B cell (primary cell): ENCODE results near the gene CAMTA1. TPM values are rescaled to one million over a fixed set of nuclear protein-coding genes. Genes with fewer than 3 reads are reported as not detected.

Experiments used
- ATAC-seq: fragments of 200-7000 bp; cut with Tn5 transposase; one replicate; pipeline ENCODE4 v1.10.0; 2021; ENCODE audit warnings: low read depth, mild to moderate bottlenecking, moderate number of reproducible peaks, moderate library complexity
- CTCF ChIA-PET: fragments of 350-600 bp; sonication (Branson Sonifier 250); formaldehyde crosslinking; loops from one replicate; lab custom pipeline; 2021; ENCODE audit warnings: antibody characterized with exemption, inconsistent platforms; lab: Charles Lee
- POLR2A ChIA-PET: fragments of 350-600 bp; sonication (Branson Sonifier 250); formaldehyde crosslinking; loops from one replicate; lab custom pipeline; 2021; ENCODE audit warnings: antibody characterized with exemption; lab: Charles Lee
- DNase-seq: peaks from one replicate; pipeline ENCODE4 v3.0.0; 2013
- H2AFZ ChIP-seq: 2 replicates; pipeline ENCODE4 v1.6.1; 2012; ENCODE audit warnings: mild to moderate bottlenecking, low read depth, low read length; ENCODE audit not compliant: insufficient read depth, poor library complexity, severe bottlenecking
- H3K27ac ChIP-seq, 2 donors: 1 replicate in 1 of 2; 2 replicates in 1 of 2; pipeline ENCODE4 v1.5.1; 2012 to 2013; ENCODE audit warnings: low read length in 2 of 2, mild to moderate bottlenecking in 2 of 2, moderate library complexity in 1 of 2
- H3K27me3 ChIP-seq, 4 experiments: fragments of 200-600 bp in 1 of 4; sonication (generic) in 1 of 4; replicated peaks in 1 of 4; 1 replicate in 2 of 4; 2 replicates in 2 of 4; pipeline versions ENCODE4 v1.6.1 to v1.7.0; 2013 to 2016; ENCODE audit warnings: low read length in 3 of 4, mild to moderate bottlenecking in 2 of 4, mixed read lengths in 1 of 4, moderate library complexity in 1 of 4; ENCODE audit not compliant: insufficient read depth in 4 of 4, control insufficient read depth in 3 of 4; ENCODE audit errors: control extremely low read depth in 1 of 4
- H3K36me3 ChIP-seq, 2 experiments: replicated peaks in 1 of 2; 1 replicate in 1 of 2; 2 replicates in 1 of 2; pipeline versions ENCODE4 v1.6.1 to v1.7.1; 2013; ENCODE audit warnings: low read length in 1 of 2; ENCODE audit not compliant: insufficient read depth in 2 of 2, control insufficient read depth in 1 of 2; ENCODE audit errors: control extremely low read depth in 1 of 2, extremely low read depth in 1 of 2
- H3K4me1 ChIP-seq, 2 donors: fragments of 200-600 bp in 1 of 2; sonication (generic) in 1 of 2; 1 replicate in 1 of 2; 2 replicates in 1 of 2; pipeline versions ENCODE4 v1.5.1 to v1.6.1; 2013 to 2017; ENCODE audit warnings: low read length in 2 of 2; ENCODE audit not compliant: control insufficient read depth in 2 of 2, insufficient read depth in 2 of 2
- H3K4me2 ChIP-seq: replicated peaks from 2 replicates; pipeline ENCODE3; 2012; ENCODE audit warnings: mild to moderate bottlenecking, low read depth, low read length; ENCODE audit not compliant: poor library complexity, severe bottlenecking
- H3K4me3 ChIP-seq, 5 experiments: fragments of 200-600 bp in 1 of 5; sonication (generic) in 1 of 5; 1 replicate in 3 of 5; 2 replicates in 2 of 5; pipeline versions ENCODE4 v1.5.1 to v1.7.0; 2011 to 2016; ENCODE audit warnings: low read length in 4 of 5, mild to moderate bottlenecking in 4 of 5, low read depth in 2 of 5, control low read depth in 1 of 5, moderate library complexity in 1 of 5; ENCODE audit not compliant: insufficient read depth in 1 of 5; ENCODE audit errors: control extremely low read depth in 1 of 5, extremely low read depth in 1 of 5
- H3K79me2 ChIP-seq: fragments of 200-600 bp; sonication (generic); one replicate; pipeline ENCODE4 v1.6.0; 2016; ENCODE audit warnings: low read length; ENCODE audit not compliant: control insufficient read depth, insufficient read depth
- H3K9ac ChIP-seq: fragments of 200-600 bp; sonication (generic); 2 replicates; pipeline ENCODE4 v1.6.1; 2017; ENCODE audit warnings: mild to moderate bottlenecking, low read length, moderate library complexity
- H3K9me3 ChIP-seq, 3 donors: one replicate each; pipeline versions ENCODE4 v1.6.1 to v1.7.1; 2013; ENCODE audit warnings: low read length in 2 of 3; ENCODE audit not compliant: control insufficient read depth in 2 of 3, insufficient read depth in 1 of 3; ENCODE audit errors: control extremely low read depth in 1 of 3
- H4K20me1 ChIP-seq: 2 replicates; pipeline ENCODE4 v1.6.0; 2012; ENCODE audit warnings: mild to moderate bottlenecking, low read length; ENCODE audit not compliant: insufficient read depth, control insufficient read depth, poor library complexity, severe bottlenecking
- H3K27ac Mint-ChIP-seq: one replicate; pipeline ENCODE4 v1.8.0; 2021; ENCODE audit warnings: mixed read lengths
- H3K27me3 Mint-ChIP-seq: one replicate; pipeline ENCODE4 v1.8.0; 2021; ENCODE audit warnings: mixed read lengths
- H3K4me1 Mint-ChIP-seq: one replicate; pipeline ENCODE4 v1.8.0; 2021; ENCODE audit warnings: mixed read lengths
- H3K4me3 Mint-ChIP-seq: one replicate; pipeline ENCODE4 v1.8.0; 2021; ENCODE audit warnings: mixed read lengths
- H3K9me3 Mint-ChIP-seq: one replicate; pipeline ENCODE4 v1.8.0; 2022; ENCODE audit warnings: mixed read lengths; ENCODE audit not compliant: insufficient read depth
- EZH2 ChIP-seq: IDR thresholded peaks from 2 replicates; pipeline ENCODE4 v1.6.1; 2012; ENCODE audit warnings: borderline replicate concordance, low read depth, mild to moderate bottlenecking, moderate library complexity, low read length; ENCODE audit not compliant: insufficient read depth, poor library complexity, severe bottlenecking
- WGBS: methylation state at CpG from one replicate; pipeline ENCODE4 v1.1.5; 2013; ENCODE audit warnings: missing lambda C conversion rate; ENCODE audit not compliant: insufficient coverage; 5-methylcytosine and 5-hydroxymethylcytosine counted together
- intact Hi-C: fragments of 100-400 bp; cut with micrococcal nuclease; formaldehyde crosslinking; loops from one replicate; pipeline ENCODE4 v1.10.0; 2022
- polyA plus RNA-seq: library from polyadenylated mRNA; depleted of rRNA; stranded (reverse); fragments of >200 nt; gene quantifications from 2 replicates; pipeline ENCODE4 v1.2.3, GENCODE V29; 2012
- total RNA-seq, 2 donors: library from RNA; stranded (reverse); fragments of 120-200 nt in 1 of 2; gene quantifications; 1 replicate in 1 of 2; 2 replicates in 1 of 2; pipeline versions ENCODE4 v1.2.3 to v1.2.4, GENCODE V29; 2013 to 2022
- TF ChIP-seq, protein P1 (sequence below): fragments of 200-600 bp; IDR thresholded peaks from one replicate; pipeline ENCODE4 v1.8.0; 2022; ENCODE audit warnings: antibody characterized with exemption, mild to moderate bottlenecking

CAMTA1 gene
- total and polyA plus RNA-seq, 2 donors (not counting 1 experiment from before 2014, with no cell fraction given): 42.2 to 45.7 TPM

DNA sequence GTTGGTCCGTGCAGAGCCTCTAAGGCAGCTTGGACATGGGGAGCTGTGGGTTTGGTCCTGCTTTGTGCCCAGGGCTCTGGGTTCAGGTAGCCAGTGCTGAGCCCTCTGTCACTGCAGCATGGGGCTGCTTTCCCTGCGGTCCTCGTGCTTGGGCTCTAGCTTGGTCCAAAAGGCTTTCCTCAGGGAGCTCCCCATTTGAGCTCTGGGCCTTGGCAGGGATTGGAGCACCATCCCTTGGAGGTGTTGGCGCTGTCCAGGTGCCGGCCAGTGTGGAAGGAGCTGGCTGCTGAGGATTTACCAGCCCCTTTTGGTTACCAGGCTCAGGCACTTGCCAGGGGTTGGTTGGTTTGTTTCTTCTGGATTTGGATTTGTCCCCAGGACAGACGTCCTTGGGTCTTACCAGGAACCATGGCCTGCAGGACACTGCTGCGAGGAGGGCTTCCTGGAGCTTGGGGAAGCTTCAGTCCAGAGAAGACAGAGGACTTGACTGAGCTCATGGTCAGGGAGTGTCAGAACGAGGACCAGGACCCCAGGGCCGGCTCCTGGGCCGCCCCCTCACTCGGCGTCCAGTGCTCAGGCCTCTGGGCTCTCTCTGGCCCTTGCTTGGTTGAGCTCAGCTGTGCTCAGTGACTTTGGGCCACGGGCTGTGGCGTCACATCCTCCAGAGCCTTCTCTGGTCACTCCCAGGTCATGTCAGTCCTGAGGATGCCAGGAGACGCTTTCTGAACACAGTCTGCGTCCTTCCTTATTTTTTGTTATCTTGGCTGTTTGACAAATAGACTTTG, 224.7 kb downstream of the CAMTA1 start:
- Histone ChIP-seq H2AFZ (no peak overlapping the region), H4K20me1 (no peaks in the 10 kb centered on the region), H3K79me2 (no peaks in the 10 kb centered on the region), H3K4me2 (no peak overlapping the region), H3K4me1 (no peaks in the 10 kb centered on the region), H3K27me3 (no peaks in the 10 kb centered on the region), H3K9me3 (no peaks in the 10 kb centered on the region), H3K4me3 (no peak overlapping the region), H3K36me3 (no peaks in the 10 kb centered on the region), H3K9ac (no peak overlapping the region), H3K27ac (no peak overlapping the region)
- ATAC-seq (no peak), DNase-seq (no peak)
- ChIA-PET POLR2A (no interaction called here), CTCF (no interaction called here)
- H3K4me3 Mint-ChIP-seq: no peak overlapping the region
- TF ChIP-seq, protein P1, sequence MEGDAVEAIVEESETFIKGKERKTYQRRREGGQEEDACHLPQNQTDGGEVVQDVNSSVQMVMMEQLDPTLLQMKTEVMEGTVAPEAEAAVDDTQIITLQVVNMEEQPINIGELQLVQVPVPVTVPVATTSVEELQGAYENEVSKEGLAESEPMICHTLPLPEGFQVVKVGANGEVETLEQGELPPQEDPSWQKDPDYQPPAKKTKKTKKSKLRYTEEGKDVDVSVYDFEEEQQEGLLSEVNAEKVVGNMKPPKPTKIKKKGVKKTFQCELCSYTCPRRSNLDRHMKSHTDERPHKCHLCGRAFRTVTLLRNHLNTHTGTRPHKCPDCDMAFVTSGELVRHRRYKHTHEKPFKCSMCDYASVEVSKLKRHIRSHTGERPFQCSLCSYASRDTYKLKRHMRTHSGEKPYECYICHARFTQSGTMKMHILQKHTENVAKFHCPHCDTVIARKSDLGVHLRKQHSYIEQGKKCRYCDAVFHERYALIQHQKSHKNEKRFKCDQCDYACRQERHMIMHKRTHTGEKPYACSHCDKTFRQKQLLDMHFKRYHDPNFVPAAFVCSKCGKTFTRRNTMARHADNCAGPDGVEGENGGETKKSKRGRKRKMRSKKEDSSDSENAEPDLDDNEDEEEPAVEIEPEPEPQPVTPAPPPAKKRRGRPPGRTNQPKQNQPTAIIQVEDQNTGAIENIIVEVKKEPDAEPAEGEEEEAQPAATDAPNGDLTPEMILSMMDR: no peak
- no peak for TF ChIP-seq EZH2
- WGBS: 80% methylated on average over 14 of the region's 16 CpGs
- H3K27ac Mint-ChIP-seq: no peak overlapping the region
- H3K27me3 Mint-ChIP-seq: peaks cover 11% of the 10 kb centered on the region
- intact Hi-C loops: no loop called here
- no peaks in the 10 kb centered on the region for H3K4me1 Mint-ChIP-seq
- H3K9me3 Mint-ChIP-seq: no peaks in the 10 kb centered on the region

DNA sequence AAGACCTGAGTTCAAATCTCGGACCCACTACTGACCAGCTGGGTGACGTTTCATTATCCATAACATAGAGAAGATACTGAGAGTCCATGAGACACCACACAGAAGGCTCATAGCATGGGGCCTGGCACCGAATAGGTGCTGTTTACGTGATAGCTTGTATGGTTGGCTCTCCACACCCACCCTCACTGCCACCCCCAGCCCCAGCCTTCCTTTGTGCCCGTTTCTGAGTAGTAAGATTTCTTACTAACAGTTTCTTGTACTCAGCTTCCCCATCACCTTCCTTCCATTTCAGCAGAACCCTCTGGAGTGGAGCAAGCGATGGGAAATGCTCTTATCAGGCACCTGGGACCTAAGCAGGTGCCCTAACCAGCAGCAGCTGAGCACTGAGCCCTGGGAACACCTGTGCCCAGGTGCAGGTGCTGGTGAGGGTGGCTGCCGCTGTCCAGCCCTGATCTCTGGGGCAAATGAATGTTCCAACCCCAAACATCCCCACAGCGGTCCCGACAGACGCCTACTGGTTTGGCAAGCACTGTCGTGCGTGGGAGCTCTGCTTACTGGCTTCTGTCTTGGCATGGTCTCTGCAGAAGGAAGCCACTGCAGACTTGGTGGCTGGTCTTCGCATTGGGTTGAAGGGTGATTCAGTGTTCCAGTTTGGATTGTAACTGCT, 225.4 kb downstream of the CAMTA1 start:
- H3K36me3 ChIP-seq: no peaks in the 10 kb centered on the region
- WGBS: 86% methylated on average over 10 of the region's 13 CpGs
- H3K27ac ChIP-seq: no peak overlapping the region
- CTCF ChIA-PET: interaction anchor here (1.1 kb wide), 1 partner anchor 59 kb away, joined by 4 read pairs; no protein-coding TSS in a partner anchor
- ATAC-seq (no peak), DNase-seq (no peak)
- no peaks in the 10 kb centered on the region for H3K79me2 ChIP-seq
- Mint-ChIP-seq H3K27me3 (peaks cover 9% of the 10 kb centered on the region), H3K27ac (no peak overlapping the region), H3K9me3 (no peaks in the 10 kb centered on the region), H3K4me1 (no peaks in the 10 kb centered on the region), H3K4me3 (no peak overlapping the region)
- H2AFZ ChIP-seq: no peak overlapping the region
- TF ChIP-seq, protein P1: no peak
- no peak for TF ChIP-seq EZH2
- no peaks in the 10 kb centered on the region for H3K27me3 ChIP-seq
- POLR2A ChIA-PET: no interaction called here
- intact Hi-C loops: no loop called here
- H3K4me1 ChIP-seq: no peaks in the 10 kb centered on the region
- H3K4me3 ChIP-seq: no peak overlapping the region
- H3K4me2 ChIP-seq: no peak overlapping the region
- no peaks in the 10 kb centered on the region for H3K9me3 ChIP-seq
- no peaks in the 10 kb centered on the region for H4K20me1 ChIP-seq
- no peak overlapping the region for H3K9ac ChIP-seq
